T-helper 1 cell treated with Interleukin-12 subunit alpha and Interleukin-12 subunit beta and Interleukin-4 antibody, amounts not matched to agents 30 μg/mL and 1 μg/mL, for 36 hours (primary cell): ENCODE measurements around the gene GNPTG.

Experiments
- H3K27ac Mint-ChIP-seq: one replicate; pipeline ENCODE4 v1.8.0; 2021; ENCODE audit warnings: mild to moderate bottlenecking, mixed read lengths
- H3K27me3 Mint-ChIP-seq: one replicate; pipeline ENCODE4 v1.8.0; 2021; ENCODE audit warnings: low read depth, mixed read lengths
- H3K36me3 Mint-ChIP-seq: one replicate; pipeline ENCODE4 v1.8.0; 2021; ENCODE audit warnings: low read depth, mixed read lengths
- H3K4me1 Mint-ChIP-seq: one replicate; pipeline ENCODE4 v1.8.0; 2021; ENCODE audit warnings: low read depth, mixed read lengths
- H3K4me3 Mint-ChIP-seq: one replicate; pipeline ENCODE4 v1.8.0; 2021; ENCODE audit warnings: mild to moderate bottlenecking, moderate library complexity, mixed read lengths
- H3K9me3 Mint-ChIP-seq: one replicate; pipeline ENCODE4 v1.8.0; 2021; ENCODE audit warnings: mixed read lengths

Gene GNPTG

DNA sequence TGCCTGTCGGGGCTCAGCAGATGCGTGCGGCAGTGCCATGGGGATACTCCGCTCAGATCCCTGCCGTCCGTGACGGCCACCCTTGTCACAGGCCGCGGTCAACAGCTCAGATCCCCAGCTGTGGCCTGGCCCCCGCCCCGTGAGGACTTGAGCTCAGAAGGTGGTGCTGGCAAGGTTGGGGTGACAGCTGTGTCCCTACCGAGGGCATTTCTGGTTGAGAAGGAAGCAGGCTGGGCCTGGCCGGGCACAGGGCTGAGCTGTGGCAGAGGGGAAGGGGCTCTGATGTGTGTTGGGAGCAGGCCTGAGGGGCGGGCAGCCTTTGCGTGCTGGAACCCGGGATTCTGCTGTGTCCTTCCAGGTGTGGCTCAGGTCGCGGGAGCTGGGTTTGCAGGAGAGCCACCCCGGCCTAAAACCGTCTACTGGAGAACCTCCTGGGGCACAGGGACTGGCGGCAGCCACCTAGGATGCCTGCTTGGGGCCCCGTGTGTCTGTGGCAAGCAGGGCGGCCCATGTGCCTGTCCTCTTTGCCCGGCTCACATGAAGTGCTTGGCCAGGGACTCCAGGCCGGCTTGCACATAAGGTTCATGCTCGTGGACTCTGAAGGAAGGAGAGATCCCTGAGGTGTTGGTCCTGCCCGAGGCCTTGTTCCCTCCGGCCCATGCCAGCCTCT, 37.2 kb upstream of the GNPTG start:
- Mint-ChIP-seq H3K9me3 (no peaks in the 10 kb centered on the region), H3K36me3 (peaks cover 33% of the 10 kb centered on the region), H3K27me3 (no peaks in the 10 kb centered on the region), H3K27ac (no peak overlapping the region), H3K4me3 (no peak overlapping the region), H3K4me1 (peaks cover 10% of the 10 kb centered on the region)

DNA sequence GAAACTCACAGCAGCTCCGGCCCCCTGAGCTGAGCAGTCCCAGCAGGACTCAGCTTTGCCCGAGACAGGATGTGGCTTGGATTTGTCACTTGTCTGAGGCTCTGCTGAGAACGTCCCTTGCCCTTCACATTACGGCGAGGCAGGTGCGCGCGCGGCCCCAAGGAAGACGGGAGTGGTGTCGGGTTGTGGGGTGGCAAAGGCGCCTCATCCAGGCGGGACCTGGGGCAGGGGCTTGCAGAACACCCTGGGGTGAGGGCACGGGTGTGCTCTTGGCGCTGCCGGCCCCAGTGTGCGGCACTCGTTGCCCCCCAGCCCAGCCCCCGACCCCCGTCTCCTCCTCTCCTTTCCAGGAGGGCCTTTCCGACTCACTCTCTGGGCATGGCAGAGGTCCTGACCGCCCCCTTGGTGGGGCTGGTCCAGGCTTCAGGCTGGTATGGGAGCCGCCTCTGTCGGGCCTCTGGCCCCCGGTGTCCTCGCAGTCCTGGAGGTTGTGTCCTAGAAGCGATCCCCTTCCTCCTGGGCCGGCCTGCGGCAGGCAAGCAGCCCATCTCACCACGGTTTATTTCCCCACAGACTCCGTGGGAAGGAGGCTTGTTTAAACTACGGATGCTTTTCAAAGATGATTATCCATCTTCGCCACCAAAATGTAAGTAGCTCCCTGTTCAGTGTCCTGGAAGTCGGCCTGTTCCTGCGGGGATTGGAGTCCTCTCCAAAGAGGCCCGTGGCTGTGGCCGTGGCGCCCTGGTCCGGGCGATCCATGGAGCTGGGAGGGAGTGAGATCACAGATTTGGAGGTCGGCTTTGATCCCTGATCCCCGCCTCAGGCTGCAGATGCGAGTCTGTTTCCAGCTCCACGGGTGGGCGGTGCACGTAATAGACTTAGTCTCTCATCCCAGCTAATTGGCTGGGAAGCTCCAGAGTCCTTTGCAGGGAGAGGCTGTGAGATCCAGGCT, 36.4 kb upstream of the GNPTG start:
- Mint-ChIP-seq H3K4me1 (peaks cover 7% of the 10 kb centered on the region), H3K27me3 (no peaks in the 10 kb centered on the region), H3K9me3 (no peaks in the 10 kb centered on the region), H3K4me3 (no peak overlapping the region), H3K36me3 (peaks cover 34% of the 10 kb centered on the region), H3K27ac (no peak overlapping the region)

DNA sequence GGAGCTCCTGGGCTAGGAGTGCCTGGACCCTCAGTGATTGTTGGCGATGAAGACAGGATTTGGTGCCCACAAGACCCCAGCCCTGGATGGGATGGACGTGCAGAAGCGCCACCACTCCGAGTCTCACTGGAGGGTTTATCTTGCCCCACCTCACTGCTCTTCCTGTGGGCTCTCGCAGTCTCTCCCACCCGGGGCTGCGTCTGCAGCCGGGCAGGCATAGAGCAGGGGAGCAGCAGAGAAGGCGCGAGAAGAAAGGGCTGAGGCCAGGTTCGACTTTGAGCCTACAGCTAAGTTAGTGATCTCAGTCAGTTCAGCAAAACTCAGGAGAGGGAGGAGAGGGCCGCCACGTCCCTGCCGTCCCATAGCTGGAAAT, 35.7 kb upstream of the GNPTG start:
- H3K36me3 Mint-ChIP-seq: peaks cover 34% of the 10 kb centered on the region
- H3K9me3 Mint-ChIP-seq: no peaks in the 10 kb centered on the region
- H3K4me3 Mint-ChIP-seq: no peak overlapping the region
- no peaks in the 10 kb centered on the region for H3K27me3 Mint-ChIP-seq
- peaks cover 2% of the 10 kb centered on the region for H3K4me1 Mint-ChIP-seq
- H3K27ac Mint-ChIP-seq: no peak overlapping the region

DNA sequence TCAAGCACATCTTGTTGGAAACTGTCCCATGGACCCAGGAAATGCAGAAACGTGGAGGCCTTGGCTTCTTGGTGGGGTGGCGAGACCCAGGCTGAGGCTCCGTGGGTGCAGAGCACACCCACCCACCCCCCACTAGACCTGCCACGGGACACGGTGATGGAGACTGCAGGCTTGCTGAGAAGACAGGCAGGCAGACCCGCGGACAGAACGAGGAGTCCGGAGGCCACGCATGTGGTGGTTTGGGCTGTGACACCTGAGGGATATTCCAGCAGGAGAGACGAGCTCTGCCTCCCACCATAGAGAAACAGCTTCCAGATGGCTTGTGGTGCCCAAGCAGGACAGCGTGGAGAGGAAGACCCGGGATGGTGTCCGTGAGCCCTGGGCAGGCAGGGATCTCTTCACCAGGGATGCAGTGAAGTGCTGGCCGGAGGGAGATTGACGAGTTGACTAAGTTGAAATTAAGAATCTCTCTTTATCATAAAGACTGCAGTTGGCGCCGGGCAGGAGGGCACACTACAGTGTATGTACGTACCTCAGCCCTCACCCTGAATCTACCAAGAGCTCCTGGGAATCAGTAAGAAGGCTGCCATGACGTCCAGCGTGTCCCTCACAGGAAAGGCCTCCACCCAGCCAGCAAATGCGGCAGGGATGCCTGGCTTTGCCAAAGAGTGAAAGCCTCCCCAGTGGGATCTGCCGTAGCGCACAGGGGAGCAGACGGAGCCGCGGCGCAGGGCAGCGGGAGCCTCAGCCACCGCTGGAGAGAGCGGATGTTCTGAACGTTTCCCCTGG, 34.1 kb upstream of the GNPTG start:
- no peak overlapping the region for H3K4me3 Mint-ChIP-seq
- H3K27ac Mint-ChIP-seq: no peak overlapping the region
- H3K9me3 Mint-ChIP-seq: no peaks in the 10 kb centered on the region
- no peaks in the 10 kb centered on the region for H3K4me1 Mint-ChIP-seq
- no peaks in the 10 kb centered on the region for H3K27me3 Mint-ChIP-seq
- H3K36me3 Mint-ChIP-seq: peaks cover 34% of the 10 kb centered on the region

DNA sequence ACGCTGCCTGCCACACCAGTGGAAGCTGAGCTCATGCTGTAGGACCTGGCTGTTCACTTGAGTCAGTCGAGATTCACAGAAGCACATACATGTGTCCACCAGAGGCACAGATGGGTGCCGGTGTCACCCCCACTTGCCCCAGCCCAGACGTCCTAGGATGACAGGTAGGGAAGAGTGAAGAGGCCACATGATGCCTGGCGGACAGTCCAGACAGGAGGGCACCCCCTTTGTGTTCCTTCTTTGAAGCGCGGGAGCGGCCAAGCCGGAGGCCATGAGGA, 33.5 kb upstream of the GNPTG start:
- no peaks in the 10 kb centered on the region for H3K27me3 Mint-ChIP-seq
- H3K36me3 Mint-ChIP-seq: peaks cover 34% of the 10 kb centered on the region
- no peaks in the 10 kb centered on the region for H3K9me3 Mint-ChIP-seq
- H3K4me1 Mint-ChIP-seq: no peaks in the 10 kb centered on the region
- no peak overlapping the region for H3K4me3 Mint-ChIP-seq
- H3K27ac Mint-ChIP-seq: no peak overlapping the region

DNA sequence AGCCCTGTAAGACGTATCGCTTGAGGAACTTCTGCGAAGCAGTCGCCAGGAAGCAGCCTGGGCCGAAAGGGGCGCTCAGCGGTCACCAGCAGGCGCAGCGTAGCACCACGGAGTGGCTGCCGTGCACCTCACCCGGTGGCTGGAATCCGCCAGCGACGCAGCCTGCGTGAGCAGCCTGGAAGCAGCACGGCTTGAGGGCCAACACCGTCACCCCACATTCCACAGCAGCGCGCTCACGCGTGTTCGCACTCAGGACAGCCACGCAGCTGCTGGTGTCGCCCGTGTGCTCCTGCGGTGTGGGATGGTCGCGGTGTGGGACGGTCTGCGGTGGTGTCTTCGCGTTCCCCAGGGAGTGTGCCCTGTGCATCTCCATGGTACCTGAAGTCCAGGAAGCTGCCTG, 32.7 kb upstream of the GNPTG start:
- Mint-ChIP-seq H3K9me3 (no peaks in the 10 kb centered on the region), H3K27ac (no peak overlapping the region), H3K36me3 (peaks cover 39% of the 10 kb centered on the region), H3K4me1 (no peaks in the 10 kb centered on the region), H3K27me3 (no peaks in the 10 kb centered on the region), H3K4me3 (no peak overlapping the region)

DNA sequence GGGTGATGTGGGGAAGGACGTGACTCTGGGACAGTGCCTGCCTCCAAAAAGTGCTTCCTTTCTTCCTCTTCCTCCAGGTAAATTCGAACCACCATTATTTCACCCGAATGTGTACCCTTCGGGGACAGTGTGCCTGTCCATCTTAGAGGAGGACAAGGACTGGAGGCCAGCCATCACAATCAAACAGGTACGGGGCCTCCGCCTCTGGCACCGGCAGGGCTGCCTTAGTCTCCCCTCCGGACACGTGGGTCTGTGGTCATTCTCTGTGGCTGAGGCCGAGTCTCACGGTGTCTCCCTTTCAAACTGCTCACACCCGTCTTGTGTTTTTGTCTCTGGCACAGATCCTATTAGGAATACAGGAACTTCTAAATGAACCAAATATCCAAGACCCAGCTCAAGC, 31.6 kb upstream of the GNPTG start:
- H3K27me3 Mint-ChIP-seq: no peaks in the 10 kb centered on the region
- no peaks in the 10 kb centered on the region for H3K9me3 Mint-ChIP-seq
- H3K4me3 Mint-ChIP-seq: no peak overlapping the region
- no peaks in the 10 kb centered on the region for H3K4me1 Mint-ChIP-seq
- H3K27ac Mint-ChIP-seq: no peak overlapping the region
- peaks cover 40% of the 10 kb centered on the region for H3K36me3 Mint-ChIP-seq

DNA sequence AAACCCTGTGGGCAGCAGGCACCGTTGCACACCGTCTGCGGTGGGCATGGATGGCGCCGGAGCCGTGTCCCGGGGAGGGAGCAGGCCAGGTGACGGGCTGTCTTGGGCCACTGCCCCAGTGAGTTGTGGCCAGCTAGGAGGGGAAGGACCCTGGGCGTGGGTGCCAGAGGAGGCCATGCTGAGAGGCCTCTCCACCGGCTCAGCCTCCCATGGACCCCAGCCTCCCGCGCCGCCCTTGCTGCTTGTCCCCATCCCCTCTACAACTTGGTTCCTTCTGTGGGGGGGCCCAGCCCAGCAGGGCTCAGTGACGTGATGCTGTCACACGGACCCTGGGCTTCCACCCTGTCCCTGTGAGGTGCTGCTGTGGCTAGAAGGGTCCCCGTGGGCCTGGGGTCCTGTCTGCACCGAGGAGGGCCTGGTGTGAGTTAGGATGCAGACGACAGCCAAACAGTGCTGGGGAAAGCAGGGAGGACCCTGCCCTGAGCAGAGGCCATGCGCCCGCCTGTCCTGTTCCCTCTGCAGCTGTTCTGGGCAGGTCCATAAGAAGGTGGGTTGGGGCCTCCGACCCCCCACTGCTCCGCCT, 31.0 kb upstream of the GNPTG start:
- H3K9me3 Mint-ChIP-seq: no peaks in the 10 kb centered on the region
- H3K36me3 Mint-ChIP-seq: peaks cover 40% of the 10 kb centered on the region
- H3K27me3 Mint-ChIP-seq: no peaks in the 10 kb centered on the region
- H3K27ac Mint-ChIP-seq: no peak overlapping the region
- H3K4me3 Mint-ChIP-seq: no peak overlapping the region
- no peaks in the 10 kb centered on the region for H3K4me1 Mint-ChIP-seq

DNA sequence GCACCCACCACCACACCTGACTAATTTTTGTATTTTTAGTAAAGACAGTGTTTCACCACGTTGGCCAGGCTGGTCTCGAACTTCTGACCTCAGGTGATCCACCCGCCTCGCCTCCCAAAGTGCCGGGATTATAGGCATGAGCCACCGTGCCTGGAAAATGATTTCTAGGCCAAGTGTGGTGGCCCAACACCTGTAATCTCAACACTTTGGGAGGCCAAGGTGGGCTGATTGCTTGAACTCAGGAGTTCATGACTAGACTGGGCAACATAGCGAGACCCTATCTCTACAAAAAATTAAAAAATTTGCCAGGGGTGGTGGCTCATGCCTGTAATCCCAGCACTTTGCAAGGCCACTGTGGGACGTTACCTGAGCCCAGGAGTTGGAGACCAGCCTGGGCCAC, 29.3 kb upstream of the GNPTG start:
- Mint-ChIP-seq H3K27ac (no peak overlapping the region), H3K9me3 (no peaks in the 10 kb centered on the region), H3K36me3 (peaks cover 28% of the 10 kb centered on the region), H3K27me3 (no peaks in the 10 kb centered on the region), H3K4me3 (no peak overlapping the region), H3K4me1 (no peaks in the 10 kb centered on the region)

DNA sequence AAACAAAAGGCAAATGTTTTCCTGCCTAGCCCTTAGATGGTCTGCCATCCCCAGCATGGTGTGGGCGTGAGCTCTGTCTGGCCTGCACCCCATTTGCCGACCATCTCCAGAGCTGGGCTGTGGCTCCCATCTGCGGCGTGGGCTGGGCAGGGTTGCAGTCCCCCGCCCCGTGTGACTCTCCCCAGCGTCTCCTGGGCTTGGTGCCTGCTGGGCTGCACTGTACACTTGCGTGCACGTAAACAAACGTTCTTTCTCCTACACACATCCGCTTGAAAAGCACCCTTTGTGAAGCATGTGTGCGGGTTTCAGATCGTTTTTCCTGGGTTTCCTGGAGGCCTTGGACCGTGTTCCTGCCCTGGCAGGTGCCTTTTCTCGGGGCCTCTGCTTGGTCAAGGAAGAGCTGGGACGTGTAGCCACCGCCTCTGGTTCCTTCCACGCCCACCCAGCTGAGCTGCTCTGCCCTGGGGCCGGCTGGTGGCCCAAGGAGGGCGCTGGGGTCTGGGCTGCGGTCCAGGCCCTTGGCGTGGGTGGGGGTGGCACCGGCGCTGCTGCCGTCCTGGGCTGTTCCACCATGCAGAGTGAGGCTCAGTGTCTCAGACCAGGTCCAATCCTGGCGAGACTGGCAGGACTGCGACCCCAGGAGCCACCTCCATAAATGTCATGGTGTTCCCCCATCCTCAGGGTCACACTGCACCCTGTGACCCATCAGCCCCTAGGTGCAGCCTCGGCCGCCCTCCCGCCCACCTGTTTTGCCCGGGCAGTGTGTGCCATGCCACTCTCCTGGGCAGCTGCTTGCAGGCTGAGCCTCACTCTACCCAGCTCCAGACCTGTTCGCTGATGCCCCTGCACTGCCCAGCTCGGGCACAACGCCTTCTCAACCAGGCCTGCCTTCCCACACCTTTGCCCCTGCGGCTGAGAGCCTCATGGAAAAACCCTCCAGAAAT, 28.2 kb upstream of the GNPTG start:
- peaks cover 18% of the 10 kb centered on the region for H3K36me3 Mint-ChIP-seq
- no peak overlapping the region for H3K27ac Mint-ChIP-seq

DNA sequence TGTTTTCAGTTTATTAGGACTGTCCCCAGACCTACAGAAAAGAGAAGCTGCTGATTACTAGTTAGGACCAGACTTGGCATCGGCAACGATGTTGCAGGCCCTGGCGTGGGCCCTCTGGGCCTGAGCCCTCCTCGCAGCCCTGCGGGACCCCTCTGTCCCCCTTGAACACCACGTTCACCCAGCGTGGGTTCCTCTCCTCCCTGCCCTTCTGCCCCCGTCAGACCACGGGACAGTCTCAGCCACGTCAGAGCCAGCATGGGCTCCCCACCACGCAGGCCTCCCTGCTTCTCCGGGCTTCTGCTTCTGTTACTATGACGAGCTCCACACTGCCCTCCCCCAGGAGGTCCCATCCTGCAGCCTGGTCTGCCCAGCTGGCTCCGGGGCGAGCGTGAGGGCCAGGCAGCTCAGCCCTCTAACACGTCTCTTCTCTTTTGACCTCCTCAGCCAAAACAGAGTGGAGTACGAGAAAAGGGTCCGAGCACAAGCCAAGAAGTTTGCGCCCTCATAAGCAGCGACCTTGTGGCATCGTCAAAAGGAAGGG, 27.4 kb upstream of the GNPTG start:
- no peaks in the 10 kb centered on the region for H3K4me1 Mint-ChIP-seq
- peaks cover 13% of the 10 kb centered on the region for H3K36me3 Mint-ChIP-seq
- H3K27ac Mint-ChIP-seq: no peak overlapping the region
- no peak overlapping the region for H3K4me3 Mint-ChIP-seq
- H3K9me3 Mint-ChIP-seq: no peaks in the 10 kb centered on the region
- no peaks in the 10 kb centered on the region for H3K27me3 Mint-ChIP-seq

More for the DNA sequence above, 28.2 kb upstream of the GNPTG start:
- Mint-ChIP-seq H3K4me1 (no peaks in the 10 kb centered on the region), H3K4me3 (no peak overlapping the region), H3K9me3 (no peaks in the 10 kb centered on the region), H3K27me3 (no peaks in the 10 kb centered on the region)

DNA sequence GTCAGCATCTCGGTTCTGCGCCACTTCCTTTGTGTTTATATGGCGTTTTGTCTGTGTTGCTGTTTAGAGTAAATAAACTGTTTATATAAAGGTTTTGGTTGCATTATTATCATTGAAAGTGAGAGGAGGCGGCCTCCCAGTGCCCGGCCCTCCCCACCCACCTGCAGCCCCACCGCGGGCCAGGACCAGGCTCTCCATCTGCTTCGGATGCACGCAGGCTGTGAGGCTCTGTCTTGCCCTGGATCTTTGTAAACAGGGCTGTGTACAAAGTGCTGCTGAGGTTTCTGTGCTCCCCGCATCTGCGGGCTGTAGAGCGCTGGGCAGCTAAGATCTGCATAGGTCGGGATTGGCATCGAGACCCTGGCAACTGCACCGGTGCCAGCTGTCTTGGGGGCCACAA, 26.5 kb upstream of the GNPTG start:
- no peaks in the 10 kb centered on the region for H3K4me1 Mint-ChIP-seq
- H3K4me3 Mint-ChIP-seq: no peak overlapping the region
- no peaks in the 10 kb centered on the region for H3K27me3 Mint-ChIP-seq
- no peaks in the 10 kb centered on the region for H3K9me3 Mint-ChIP-seq
- H3K27ac Mint-ChIP-seq: no peak overlapping the region
- peaks cover 6% of the 10 kb centered on the region for H3K36me3 Mint-ChIP-seq

DNA sequence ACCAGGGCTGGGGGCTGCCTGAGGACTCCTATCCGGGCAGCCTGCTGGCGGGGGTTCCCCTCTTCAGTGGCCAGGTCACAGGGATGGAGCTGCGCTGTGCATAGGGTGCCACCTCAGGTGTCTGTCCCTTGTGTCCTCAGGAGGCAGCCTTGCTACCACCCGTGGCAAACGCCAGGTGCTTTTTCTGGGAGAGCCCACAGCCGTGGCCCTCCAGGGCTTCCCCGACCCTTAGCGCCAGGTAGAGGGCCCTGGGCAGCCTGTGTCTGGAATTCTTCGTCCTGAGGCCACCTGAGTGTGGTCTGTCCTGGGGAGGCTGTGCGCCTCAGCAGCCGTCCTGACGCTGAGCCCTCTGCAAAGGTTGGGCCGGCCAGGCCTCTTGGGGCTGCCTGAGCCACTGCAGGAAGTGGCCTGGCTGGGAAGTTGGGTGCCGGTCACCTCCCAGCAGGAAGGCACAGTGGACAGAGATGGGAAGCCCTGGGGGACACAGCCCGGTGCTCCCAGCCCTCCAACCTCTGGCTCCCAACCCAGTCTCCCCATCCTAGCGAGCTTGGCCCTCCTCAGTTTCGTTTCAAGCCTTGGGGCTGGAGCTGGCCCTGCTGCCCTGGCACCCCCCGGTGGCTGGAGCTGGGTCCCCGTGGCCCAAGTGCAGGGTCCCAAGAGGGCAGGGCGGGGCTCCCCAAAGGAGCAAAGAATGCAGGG, 25.9 kb upstream of the GNPTG start:
- H3K27me3 Mint-ChIP-seq: no peaks in the 10 kb centered on the region
- no peaks in the 10 kb centered on the region for H3K9me3 Mint-ChIP-seq
- H3K4me3 Mint-ChIP-seq: no peak overlapping the region
- H3K27ac Mint-ChIP-seq: no peak overlapping the region
- H3K36me3 Mint-ChIP-seq: peaks cover 6% of the 10 kb centered on the region
- H3K4me1 Mint-ChIP-seq: no peaks in the 10 kb centered on the region
